Umbilical cord (tissue), 2 donors: ENCODE data around the gene ZNF609. TPM values are rescaled to one million over a fixed set of nuclear protein-coding genes. Genes with fewer than 3 reads are reported as not detected.

Experiments used
- DNase-seq: peaks from one replicate; pipeline ENCODE4 v3.0.0-alpha.2; 2015; ENCODE audit warnings: low spot score
- total RNA-seq: library from RNA; depleted of rRNA; stranded (reverse); fragments of >200 nt; gene quantifications from one replicate; pipeline ENCODE4 v1.2.3, GENCODE V29; 2014; ENCODE audit warnings: low replicate concordance; ENCODE audit not compliant: insufficient read depth

Gene ZNF609
- total RNA-seq, result 14.4 TPM

DNA sequence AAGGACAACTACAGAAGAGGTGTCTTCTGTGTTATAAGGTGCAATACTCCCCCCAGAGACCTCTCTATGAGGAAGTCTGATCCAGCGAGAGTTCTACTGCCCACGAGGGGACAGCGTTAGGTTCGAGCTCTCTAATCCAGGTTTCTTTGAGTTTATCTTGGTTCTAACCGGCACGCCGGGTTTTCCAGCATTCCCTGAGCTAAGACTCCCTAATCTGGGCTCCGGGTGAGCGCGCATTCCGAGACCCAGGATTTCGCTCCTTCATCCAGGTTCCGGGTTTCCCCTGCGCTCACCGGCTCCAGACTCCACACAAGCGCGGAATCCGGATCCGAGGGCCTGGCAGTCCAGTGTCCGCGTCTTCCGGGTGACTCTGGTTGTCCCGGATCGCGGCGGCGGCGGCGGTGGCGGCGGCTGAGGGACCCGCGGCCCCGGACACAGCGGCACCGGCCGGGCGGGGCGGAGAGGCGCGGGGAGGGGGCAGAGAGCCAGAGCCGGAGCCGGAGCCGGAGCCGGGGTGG is at the start of gene ZNF609:
Gene ZNF609, plus strand, starts transcription at position 373 of the 518 bp plus-strand sequence. CDS start 38,842 bp downstream, outside the sequence.
- peak; percentile 97 for DNase-seq

DNA sequence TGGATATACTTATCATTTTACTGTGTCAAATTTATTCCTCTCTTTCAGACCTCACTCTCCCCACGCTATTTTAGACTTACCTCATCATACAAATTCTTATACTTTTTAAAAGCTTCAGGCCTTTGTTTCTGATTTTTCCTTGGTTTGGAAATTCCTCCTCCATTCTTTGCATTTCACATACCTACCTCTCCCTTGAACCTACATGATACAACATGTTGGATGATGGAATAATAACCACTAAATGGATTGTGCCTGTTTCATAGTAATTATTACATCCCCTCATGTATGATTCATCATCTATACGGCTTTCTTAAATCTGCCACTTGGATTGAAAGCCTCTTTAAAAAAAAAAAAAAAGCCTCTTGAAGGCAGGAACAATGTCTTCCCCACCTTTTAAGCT is 48.2 kb upstream of the ZNF609 start:
- no peak for DNase-seq

DNA sequence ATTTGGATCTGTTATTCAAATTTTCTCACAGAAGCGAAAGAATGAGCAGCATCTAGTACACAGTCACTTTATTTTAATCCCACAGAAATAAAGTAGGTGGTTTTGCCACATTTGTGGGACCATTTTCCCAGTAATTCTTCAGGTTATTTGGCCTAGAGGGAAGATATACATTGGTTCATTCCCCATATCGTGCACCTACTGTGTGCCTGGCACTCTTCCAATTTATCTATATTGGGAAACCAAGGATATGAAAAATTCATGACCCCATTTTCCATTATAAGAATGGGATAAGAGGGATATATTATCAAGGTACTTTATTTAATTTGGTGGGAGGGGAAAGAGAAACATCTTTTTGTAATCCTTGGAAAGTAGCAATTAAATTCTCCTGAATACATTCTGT is 37.7 kb upstream of the ZNF609 start:
- DNase-seq, result no peak

- no peak for DNase-seq
Measured at GRCh38 chr15:64423970-64424369, 36.4 kb upstream of the ZNF609 start.

DNA sequence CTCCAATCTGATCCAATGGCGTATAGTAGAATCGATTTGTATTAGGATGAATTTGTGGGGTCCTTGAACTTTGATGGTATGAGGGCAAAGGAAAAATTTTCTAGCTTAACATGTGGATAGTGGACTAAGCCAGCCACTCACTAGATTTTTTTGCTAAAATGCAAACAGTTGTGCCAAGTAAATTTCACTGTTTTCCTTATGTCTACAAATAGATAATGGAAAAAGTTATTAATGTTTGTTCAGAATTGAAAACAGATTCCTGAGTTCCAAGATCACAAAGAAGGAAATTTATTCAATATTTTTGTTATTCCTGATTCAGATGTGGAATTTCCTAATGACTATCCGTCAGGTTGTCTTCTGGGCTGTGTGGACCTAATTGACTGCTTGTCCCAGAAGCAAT is 35.2 kb upstream of the ZNF609 start:
- no peak for DNase-seq

DNA sequence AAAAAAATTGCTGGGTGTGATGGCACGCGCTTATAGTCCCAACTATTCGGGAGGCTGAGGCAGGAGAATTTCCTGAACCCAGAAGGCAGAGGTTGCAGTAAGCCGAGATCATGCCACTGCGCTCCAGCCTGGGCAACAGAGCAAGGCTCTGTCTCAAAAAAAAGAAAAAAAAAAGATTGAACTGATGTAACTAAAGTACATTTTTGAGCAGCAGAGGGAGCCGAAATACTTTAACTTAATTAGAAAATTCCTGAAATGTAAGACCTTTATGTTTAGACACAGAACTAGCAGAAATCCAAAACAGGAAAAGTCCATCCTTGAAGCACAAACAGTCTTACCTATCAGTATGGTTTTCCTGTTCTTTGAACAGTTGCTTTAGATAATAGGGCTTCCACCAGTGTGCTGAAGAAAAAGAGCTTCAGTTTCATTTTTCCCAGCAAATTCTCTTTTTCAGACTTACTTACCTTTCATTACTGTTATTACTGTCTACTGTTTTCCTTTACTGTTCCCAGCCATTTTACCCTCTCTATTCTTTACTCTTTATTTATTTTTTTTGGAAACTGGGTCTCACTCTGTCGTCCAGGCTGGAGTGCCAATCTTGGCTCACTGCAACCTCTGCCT is 33.4 kb upstream of the ZNF609 start:
- DNase-seq, result peak; percentile 57

- no peak for DNase-seq
Measured at GRCh38 chr15:64429448-64429847, 30.9 kb upstream of the ZNF609 start.

- peak; percentile 68 for DNase-seq
Measured at GRCh38 chr15:64430000-64430735, 30.2 kb upstream of the ZNF609 start.

- no peak for DNase-seq
Measured at GRCh38 chr15:64437982-64438381, 22.4 kb upstream of the ZNF609 start.

DNA sequence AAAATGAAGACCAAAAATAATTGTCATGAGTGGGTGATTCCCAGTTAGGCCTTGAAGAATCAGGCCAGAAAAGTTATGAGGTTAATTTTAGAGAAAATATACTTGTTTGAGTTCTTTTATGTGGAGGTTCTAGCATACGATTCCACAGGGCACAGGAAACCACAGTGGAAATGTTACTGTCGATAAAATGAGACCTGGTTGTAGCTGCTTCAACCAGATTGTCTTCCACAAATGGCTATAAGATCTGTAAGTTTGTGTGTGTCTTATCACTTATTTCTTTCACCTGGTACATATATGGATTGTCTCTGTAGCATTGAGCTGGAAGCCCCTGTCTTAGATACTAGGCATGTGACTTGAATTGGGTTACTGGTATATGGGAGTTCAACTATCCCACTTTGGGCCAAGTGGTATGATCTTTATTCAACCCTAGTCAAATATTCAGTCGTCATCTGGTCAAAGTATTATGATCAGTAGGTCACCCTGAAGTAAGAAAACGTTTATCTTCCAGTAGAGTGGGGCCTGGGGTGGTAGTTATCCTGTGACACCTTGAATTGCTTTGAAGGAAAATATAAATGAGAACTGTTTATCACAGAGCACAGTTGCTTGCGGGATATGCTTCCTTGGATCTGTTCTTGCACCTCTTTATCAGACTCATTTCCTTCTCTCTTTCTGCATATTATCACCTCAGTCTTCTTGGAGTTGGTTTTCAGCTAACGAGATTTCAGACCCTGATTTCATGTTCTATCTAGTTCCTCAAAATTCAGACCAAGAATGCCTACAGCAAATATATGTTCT is 21.5 kb upstream of the ZNF609 start:
- no peak for DNase-seq

DNA sequence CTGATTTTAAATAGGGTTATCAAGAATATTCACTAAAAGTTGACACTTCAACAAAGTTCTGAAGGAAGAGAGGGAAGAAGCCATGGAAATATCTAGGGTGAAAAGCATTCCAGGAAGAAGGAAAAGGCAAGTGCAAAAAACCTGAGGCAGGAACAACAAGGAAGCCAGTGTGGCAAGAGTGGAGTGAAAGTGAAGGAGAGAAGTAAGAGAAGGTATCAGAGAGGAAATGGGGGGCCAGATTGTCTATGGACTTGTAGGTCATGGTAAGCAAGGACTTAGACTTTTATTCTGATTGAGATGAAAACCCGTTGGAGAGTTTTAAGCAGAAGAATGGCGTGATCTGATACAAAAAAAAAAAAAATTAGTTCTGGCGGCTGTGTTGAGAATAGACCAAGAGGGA is 18.5 kb upstream of the ZNF609 start:
- no peak for DNase-seq

DNA sequence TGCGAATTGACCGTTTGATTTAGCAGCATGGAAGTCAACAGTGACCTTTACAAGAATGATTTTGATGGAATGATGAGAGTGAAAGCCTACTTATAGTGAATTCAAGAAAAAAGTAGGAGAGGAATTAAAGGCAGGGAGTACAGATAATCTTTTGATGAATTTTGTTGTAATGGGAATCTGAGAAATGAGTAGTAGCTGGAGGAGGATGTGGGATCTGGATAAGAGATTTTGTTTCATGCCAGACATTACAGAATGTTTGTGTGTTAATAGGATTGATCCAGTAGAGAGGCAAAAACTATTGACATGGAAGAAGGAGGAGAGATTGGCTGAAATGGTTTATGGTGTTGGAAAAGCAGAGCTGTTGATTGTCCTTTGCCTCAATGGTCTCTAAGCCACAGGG is 17.4 kb upstream of the ZNF609 start:
- no peak for DNase-seq

DNA sequence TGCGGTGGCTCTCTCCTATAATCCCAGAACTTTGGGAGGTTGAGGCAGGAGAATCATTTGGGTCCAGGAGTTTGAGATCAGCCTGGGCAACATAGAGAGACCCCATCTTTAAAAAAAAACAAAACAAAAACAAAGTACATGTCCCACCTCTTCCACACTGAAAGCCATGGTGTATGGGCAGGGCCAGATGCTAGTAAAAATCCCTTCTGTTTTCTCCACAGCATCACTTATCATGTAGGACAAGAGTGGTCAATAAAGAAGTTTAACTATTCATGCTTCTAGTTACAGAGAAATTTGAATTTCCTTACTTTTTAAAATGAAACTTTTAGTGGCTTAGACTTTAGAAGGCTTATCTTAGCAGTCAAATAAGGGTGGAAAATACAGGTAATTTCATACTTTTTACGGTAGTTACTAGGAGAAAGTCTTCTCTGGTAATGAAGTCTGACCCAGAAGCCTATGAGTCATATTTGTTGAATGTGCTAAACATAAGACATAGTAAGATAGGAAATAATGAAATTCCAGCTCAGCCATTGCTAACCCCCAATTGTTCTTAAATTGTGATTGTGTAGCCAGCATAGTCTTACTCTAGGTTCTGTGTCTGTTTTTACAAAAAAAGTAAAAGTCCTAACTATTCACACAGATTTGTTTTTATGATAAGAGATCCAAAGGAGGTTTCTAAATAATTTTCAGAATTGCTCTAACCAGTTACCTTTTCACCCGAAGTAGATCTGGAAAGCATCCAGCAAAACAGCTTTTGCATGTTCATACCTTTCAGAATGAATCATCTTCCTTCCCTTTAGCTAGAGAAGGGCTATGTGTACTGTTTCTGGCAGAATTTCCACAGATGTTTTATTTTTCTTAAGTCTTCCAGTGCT is 16.4 kb upstream of the ZNF609 start:
- peak; percentile 82 for DNase-seq

- no peak for DNase-seq
Measured at GRCh38 chr15:64444836-64445235, 15.5 kb upstream of the ZNF609 start.

- no peak for DNase-seq
Measured at GRCh38 chr15:64447536-64448315, 12.7 kb upstream of the ZNF609 start.

DNA sequence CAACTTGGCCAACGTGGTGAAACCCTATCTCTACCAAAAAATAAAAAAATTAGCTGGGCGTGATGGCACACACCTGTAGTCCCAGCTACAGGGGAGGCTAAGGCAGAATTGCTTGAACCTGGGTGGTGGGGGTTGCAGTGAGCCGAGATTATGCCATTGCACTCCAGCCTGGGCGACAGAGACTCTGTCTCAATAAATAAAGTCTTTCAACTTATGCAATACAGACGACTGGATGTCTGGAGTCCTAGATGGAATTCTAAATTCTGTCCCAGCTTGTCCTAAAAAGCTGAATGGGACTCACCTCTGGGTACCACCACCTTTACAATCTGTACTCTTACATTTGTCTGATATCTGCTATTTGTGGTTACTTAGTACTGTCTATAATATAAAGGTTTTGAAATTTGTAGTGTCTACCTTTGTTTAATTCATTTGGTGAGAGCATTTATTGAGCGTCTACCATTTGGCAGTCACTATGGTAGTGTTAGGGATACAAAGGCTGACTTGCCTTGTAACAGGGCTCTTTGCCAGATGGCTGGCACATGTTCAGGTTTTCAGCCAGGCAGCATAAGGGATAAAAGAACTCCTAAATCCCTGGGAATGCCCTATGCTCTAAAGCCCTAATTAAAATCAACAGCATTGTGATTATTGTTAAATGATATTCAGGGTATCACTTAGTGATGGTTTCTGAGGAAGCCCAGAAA is 7.2 kb upstream of the ZNF609 start:
- DNase-seq, result no peak

GRCh38 chr15:64453689-64454037 is 6.7 kb upstream of the ZNF609 start:
- DNase-seq, result no peak

DNA sequence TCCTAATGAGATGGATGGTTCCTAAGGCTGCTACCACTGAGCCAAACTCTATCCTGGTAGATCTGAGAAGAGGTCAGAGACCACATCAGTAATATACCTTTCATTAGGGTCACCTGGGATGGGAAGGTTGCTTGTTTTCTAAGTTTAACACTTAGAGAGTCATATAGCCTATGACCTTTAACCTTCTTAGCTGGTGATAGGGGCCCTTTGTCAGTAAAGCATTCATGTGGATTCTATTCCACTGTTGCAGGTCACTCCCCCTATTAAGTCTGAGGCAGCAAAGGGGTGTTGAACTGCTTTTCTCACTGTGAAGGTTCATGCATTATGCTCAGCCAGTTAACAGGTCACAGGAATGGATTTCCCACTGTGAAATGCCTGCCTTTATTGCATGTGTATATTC is 6.1 kb upstream of the ZNF609 start:
- no peak for DNase-seq

- DNase-seq, result peak; percentile 81
Measured at GRCh38 chr15:64455961-64456371, 4.4 kb upstream of the ZNF609 start.

DNA sequence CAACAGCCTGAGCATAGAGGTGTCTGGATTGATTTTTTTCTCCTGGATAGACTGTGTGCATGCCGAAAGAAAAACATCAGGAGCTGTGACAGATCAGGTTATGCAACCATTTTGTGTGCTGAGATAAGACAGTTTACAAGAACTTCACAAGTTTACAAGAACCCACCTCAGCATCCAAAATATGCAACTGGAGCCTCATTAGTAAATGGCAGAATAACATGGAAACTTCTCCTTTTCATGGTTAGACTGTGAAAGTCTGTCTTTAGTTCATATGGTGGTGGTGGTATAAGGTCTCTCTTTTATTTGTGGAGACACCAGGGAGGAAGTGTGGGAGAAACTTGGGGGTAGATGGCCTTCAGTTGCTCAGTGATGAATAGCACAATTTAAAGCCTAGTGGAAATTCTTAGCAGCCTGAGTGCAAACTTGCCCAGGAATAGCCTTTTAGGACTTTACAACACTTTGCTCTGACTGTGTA is 3.7 kb upstream of the ZNF609 start:
- peak; percentile 36 for DNase-seq
